H9 (cell line): Measurements from ENCODE around the gene NTPCR. TPM values are rescaled to one million over a fixed set of nuclear protein-coding genes. Genes with fewer than 3 reads are reported as not detected.

ENCODE experiments used
- DNase-seq: peaks from one replicate; pipeline ENCODE4 v3.0.0-alpha.2; 2017
- H2AFZ ChIP-seq: one replicate; pipeline ENCODE4 v1.6.1; 2013; ENCODE audit warnings: mild to moderate bottlenecking, low read length, control low read depth, moderate library complexity
- H2AK5ac ChIP-seq: 2 replicates; pipeline ENCODE4 v1.6.1; 2013; ENCODE audit warnings: low read length, control low read depth, mixed read lengths; ENCODE audit not compliant: insufficient read length
- H2BK120ac ChIP-seq: one replicate; pipeline ENCODE4 v1.6.1; 2013; ENCODE audit warnings: low read depth, mild to moderate bottlenecking, low read length, control low read depth, inconsistent platforms; ENCODE audit not compliant: poor library complexity, severe bottlenecking
- H2BK12ac ChIP-seq: 2 replicates; pipeline ENCODE4 v1.6.1; 2013; ENCODE audit warnings: low read length, control low read depth, mixed read lengths, low read depth; ENCODE audit not compliant: insufficient read length
- H2BK15ac ChIP-seq: 2 replicates; pipeline ENCODE4 v1.6.1; 2013; ENCODE audit warnings: low read depth, low read length, control low read depth
- H2BK20ac ChIP-seq: one replicate; pipeline ENCODE4 v1.6.1; 2013; ENCODE audit warnings: low read depth, mild to moderate bottlenecking, low read length, control low read depth, inconsistent platforms; ENCODE audit not compliant: poor library complexity, severe bottlenecking
- H2BK5ac ChIP-seq: 2 replicates; pipeline ENCODE4 v1.6.1; 2013; ENCODE audit warnings: low read length, control low read depth, mixed read lengths; ENCODE audit not compliant: insufficient read length
- H3K14ac ChIP-seq: 2 replicates; pipeline ENCODE4 v1.6.1; 2013; ENCODE audit warnings: low read length, control low read depth; ENCODE audit not compliant: insufficient read depth
- H3K18ac ChIP-seq: 2 replicates; pipeline ENCODE4 v1.6.1; 2013; ENCODE audit warnings: low read depth, mild to moderate bottlenecking, mixed read lengths, low read length, control low read depth; ENCODE audit not compliant: insufficient read length
- H3K23ac ChIP-seq: 2 replicates; pipeline ENCODE4 v1.6.1; 2013; ENCODE audit warnings: low read length, control low read depth, mixed read lengths, low read depth; ENCODE audit not compliant: insufficient read length
- H3K23me2 ChIP-seq: 2 replicates; pipeline ENCODE4 v1.6.1; 2013; ENCODE audit warnings: low read depth, mild to moderate bottlenecking, mixed read lengths, low read length, control low read depth; ENCODE audit not compliant: insufficient read length, poor library complexity, severe bottlenecking
- H3K27ac ChIP-seq: 2 replicates; pipeline ENCODE4 v1.5.1; 2013; ENCODE audit warnings: low read length, control low read depth, mixed read lengths, low read depth; ENCODE audit not compliant: insufficient read length
- H3K27me3 ChIP-seq: 2 replicates; pipeline ENCODE4 v1.6.1; 2013; ENCODE audit warnings: low read length, control low read depth, inconsistent platforms; ENCODE audit not compliant: insufficient read depth
- H3K4ac ChIP-seq: 2 replicates; pipeline ENCODE4 v1.6.1; 2013; ENCODE audit warnings: low read depth, mild to moderate bottlenecking, control low read depth, inconsistent platforms, low read length, moderate library complexity
- H3K4me1 ChIP-seq: 2 replicates; pipeline ENCODE4 v1.6.1; 2013; ENCODE audit warnings: low read length, control low read depth, inconsistent platforms; ENCODE audit not compliant: insufficient read depth
- H3K4me2 ChIP-seq: 2 replicates; pipeline ENCODE4 v1.6.1; 2013; ENCODE audit warnings: low read length, control low read depth, mixed read lengths; ENCODE audit not compliant: insufficient read length, insufficient read depth
- H3K56ac ChIP-seq: 2 replicates; pipeline ENCODE4 v1.6.1; 2013; ENCODE audit warnings: low read depth, mild to moderate bottlenecking, mixed read lengths, low read length, control low read depth; ENCODE audit not compliant: insufficient read length
- H3K79me1 ChIP-seq: 2 replicates; pipeline ENCODE4 v1.6.1; 2013; ENCODE audit warnings: low read depth, mild to moderate bottlenecking, moderate library complexity, low read length, control low read depth, inconsistent platforms; ENCODE audit not compliant: insufficient read depth, poor library complexity, severe bottlenecking
- H3K79me2 ChIP-seq: 2 replicates; pipeline ENCODE4 v1.6.1; 2013; ENCODE audit warnings: low read length, control low read depth, inconsistent platforms; ENCODE audit not compliant: insufficient read depth
- H3K9ac ChIP-seq: 2 replicates; pipeline ENCODE4 v1.6.1; 2013; ENCODE audit warnings: low read length, control low read depth, mixed read lengths; ENCODE audit not compliant: insufficient read length; ENCODE audit errors: extremely low read depth
- H3K9me3 ChIP-seq: one replicate; pipeline ENCODE4 v1.6.1; 2013; ENCODE audit warnings: low read depth, low read length, inconsistent platforms; ENCODE audit not compliant: control insufficient read depth
- H3T11ph ChIP-seq: one replicate; pipeline ENCODE4 v1.6.1; 2013; ENCODE audit warnings: mild to moderate bottlenecking, low read length, control low read depth, inconsistent platforms
- H4K20me1 ChIP-seq: one replicate; pipeline ENCODE4 v1.6.1; 2013; ENCODE audit not compliant: control insufficient read depth, insufficient read length, insufficient read depth
- H4K5ac ChIP-seq: 2 replicates; pipeline ENCODE4 v1.6.1; 2013; ENCODE audit warnings: low read depth, mild to moderate bottlenecking, mixed read lengths, low read length, control low read depth; ENCODE audit not compliant: insufficient read length
- H4K8ac ChIP-seq: replicated peaks from 2 replicates; pipeline ENCODE4 v1.6.1; 2013; ENCODE audit warnings: low read length, control low read depth, mixed read lengths, low read depth; ENCODE audit not compliant: insufficient read length
- H4K91ac ChIP-seq: 2 replicates; pipeline ENCODE4 v1.6.1; 2013; ENCODE audit warnings: low read depth, mild to moderate bottlenecking, moderate library complexity, mixed read lengths, low read length, control low read depth; ENCODE audit not compliant: insufficient read length
- H3K27ac Mint-ChIP-seq, 3 experiments: 2 replicates in 2 of 3; 3 replicates in 1 of 3; pipeline ENCODE4 v1.8.0; 2020 to 2021; ENCODE audit warnings: mixed read lengths in 3 of 3, mild to moderate bottlenecking in 1 of 3, moderate library complexity in 1 of 3
- H3K27me3 Mint-ChIP-seq: 2 replicates; pipeline ENCODE4 v1.8.0; 2021; ENCODE audit warnings: low read depth, mild to moderate bottlenecking, moderate library complexity, mixed read lengths
- H3K36me3 Mint-ChIP-seq, 3 experiments: 2 replicates in 2 of 3; 3 replicates in 1 of 3; pipeline ENCODE4 v1.8.0; 2020 to 2021; ENCODE audit warnings: low read depth in 3 of 3, mixed read lengths in 3 of 3; ENCODE audit not compliant: insufficient read depth in 1 of 3
- H3K4me1 Mint-ChIP-seq, 2 experiments: 2 replicates each; pipeline ENCODE4 v1.8.0; 2020; ENCODE audit warnings: mixed read lengths in 2 of 2
- H3K4me3 Mint-ChIP-seq, 2 experiments: 2 replicates in 1 of 2; 3 replicates in 1 of 2; pipeline ENCODE4 v1.8.0; 2020 to 2021; ENCODE audit warnings: mild to moderate bottlenecking in 2 of 2, mixed read lengths in 2 of 2, moderate library complexity in 1 of 2
- H3K9me3 Mint-ChIP-seq, 2 experiments: 2 replicates in 1 of 2; 3 replicates in 1 of 2; pipeline ENCODE4 v1.8.0; 2020; ENCODE audit warnings: mild to moderate bottlenecking in 2 of 2, mixed read lengths in 2 of 2, moderate library complexity in 1 of 2
- WGBS: extraction: QIAGEN DNeasy Blood & Tissue Kit; methylation state at CpG from one replicate; pipeline ENCODE4 v1.1.7; 2013; ENCODE audit warnings: missing lambda C conversion rate, low lambda C conversion rate, mixed read lengths; ENCODE audit not compliant: insufficient read length; ENCODE audit errors: extremely low coverage; 5-methylcytosine and 5-hydroxymethylcytosine counted together
- total RNA-seq: library from RNA; stranded (reverse); gene quantifications from 2 replicates; pipeline ENCODE4 v1.2.1, GENCODE V29; 2021
- TF ChIP-seq, protein P1 (sequence below): fragments of 200-600 bp; sonication (generic); conservative IDR thresholded peaks from 3 replicates; pipeline ENCODE4 v1.8.0; 2021; ENCODE audit warnings: antibody characterized with exemption, mild to moderate bottlenecking

NTPCR gene
- total RNA-seq, 1 experiment from 2014 or later: 87.4 TPM

DNA sequence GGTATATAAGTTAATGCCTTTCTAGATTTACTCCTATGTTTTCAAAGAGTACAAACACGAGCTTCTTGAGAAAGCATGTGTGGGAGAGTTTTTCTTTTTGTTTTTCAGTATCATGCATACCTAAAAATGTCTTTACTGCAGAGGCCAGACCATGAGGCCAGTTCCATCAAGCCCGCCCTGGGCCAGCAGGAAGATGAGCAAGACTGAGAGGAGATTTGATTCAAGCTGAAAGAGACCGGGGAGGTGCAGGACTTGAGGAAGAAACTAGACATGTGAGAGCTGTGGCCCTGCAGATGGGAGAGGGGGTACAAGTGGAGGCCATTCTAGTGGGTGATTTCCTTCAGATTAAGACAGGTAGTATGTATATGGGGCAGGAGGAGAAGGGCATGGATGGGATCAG, 33.4 kb upstream of the NTPCR start:
- no peak overlapping the region for H3K23ac ChIP-seq
- H2AFZ ChIP-seq: no peak overlapping the region
- no peaks in the 10 kb centered on the region for H3K4me1 ChIP-seq
- TF ChIP-seq, protein P1, sequence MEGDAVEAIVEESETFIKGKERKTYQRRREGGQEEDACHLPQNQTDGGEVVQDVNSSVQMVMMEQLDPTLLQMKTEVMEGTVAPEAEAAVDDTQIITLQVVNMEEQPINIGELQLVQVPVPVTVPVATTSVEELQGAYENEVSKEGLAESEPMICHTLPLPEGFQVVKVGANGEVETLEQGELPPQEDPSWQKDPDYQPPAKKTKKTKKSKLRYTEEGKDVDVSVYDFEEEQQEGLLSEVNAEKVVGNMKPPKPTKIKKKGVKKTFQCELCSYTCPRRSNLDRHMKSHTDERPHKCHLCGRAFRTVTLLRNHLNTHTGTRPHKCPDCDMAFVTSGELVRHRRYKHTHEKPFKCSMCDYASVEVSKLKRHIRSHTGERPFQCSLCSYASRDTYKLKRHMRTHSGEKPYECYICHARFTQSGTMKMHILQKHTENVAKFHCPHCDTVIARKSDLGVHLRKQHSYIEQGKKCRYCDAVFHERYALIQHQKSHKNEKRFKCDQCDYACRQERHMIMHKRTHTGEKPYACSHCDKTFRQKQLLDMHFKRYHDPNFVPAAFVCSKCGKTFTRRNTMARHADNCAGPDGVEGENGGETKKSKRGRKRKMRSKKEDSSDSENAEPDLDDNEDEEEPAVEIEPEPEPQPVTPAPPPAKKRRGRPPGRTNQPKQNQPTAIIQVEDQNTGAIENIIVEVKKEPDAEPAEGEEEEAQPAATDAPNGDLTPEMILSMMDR: no peak
- no CpG with 5 or more reads among the region's 3 CpGs for WGBS
- no peak overlapping the region for H4K91ac ChIP-seq
- H3K27ac ChIP-seq: no peak overlapping the region
- Mint-ChIP-seq H3K27ac (no peak overlapping the region), H3K36me3 (peaks cover 0 to 1% (median 0%) of the 10 kb centered on the region in 3 experiments; a peak in 1 of 7 replicates), H3K4me1 (peaks cover 8% of the 10 kb centered on the region in 2 experiments; a peak in 2 of 4 replicates), H3K27me3 (peaks cover 7% of the 10 kb centered on the region), H3K9me3 (no peaks in the 10 kb centered on the region; a peak in 2 of 5 replicates), H3K4me3 (no peak overlapping the region)
- H2BK120ac ChIP-seq: no peak overlapping the region
- no peak overlapping the region for H2BK5ac ChIP-seq
- H3K23me2 ChIP-seq: no peaks in the 10 kb centered on the region
- H3K27me3 ChIP-seq: no peaks in the 10 kb centered on the region
- H3K4me2 ChIP-seq: no peak overlapping the region
- H2BK15ac ChIP-seq: no peak overlapping the region
- no peak overlapping the region for H2BK12ac ChIP-seq
- no peak overlapping the region for H3K4ac ChIP-seq
- H3K56ac ChIP-seq: no peak overlapping the region
- no peaks in the 10 kb centered on the region for H3K79me2 ChIP-seq
- H3K9me3 ChIP-seq: no peaks in the 10 kb centered on the region
- H4K8ac ChIP-seq: no peak overlapping the region
- no peak overlapping the region for H3K14ac ChIP-seq
- no peak overlapping the region for H3K18ac ChIP-seq
- H2AK5ac ChIP-seq: no peak overlapping the region
- no peak overlapping the region for H3T11ph ChIP-seq
- DNase-seq: no peak
- H3K79me1 ChIP-seq: no peaks in the 10 kb centered on the region
- H2BK20ac ChIP-seq: no peak overlapping the region
- no peaks in the 10 kb centered on the region for H4K20me1 ChIP-seq
- no peak overlapping the region for H4K5ac ChIP-seq
- no peak overlapping the region for H3K9ac ChIP-seq
